Chondrocyte (in vitro differentiated cells): ENCODE data around the gene PDE4D. TPM values are rescaled to one million over a fixed set of nuclear protein-coding genes. Genes with fewer than 3 reads are reported as not detected.

Experiments
- DNase-seq: peaks from one replicate; pipeline ENCODE4 v3.0.0; 2021; ENCODE audit warnings: mixed read lengths, low spot score
- H3K27ac Mint-ChIP-seq: one replicate; pipeline ENCODE4 v1.8.0; 2021; ENCODE audit warnings: mild to moderate bottlenecking, moderate library complexity, mixed read lengths; ENCODE audit not compliant: unreplicated experiment
- H3K27me3 Mint-ChIP-seq: 2 replicates; pipeline ENCODE4 v1.8.0; 2021; ENCODE audit warnings: low read depth, mixed read lengths
- H3K36me3 Mint-ChIP-seq: 2 replicates; pipeline ENCODE4 v1.8.0; 2021; ENCODE audit warnings: low read depth, mixed read lengths
- H3K4me1 Mint-ChIP-seq: 2 replicates; pipeline ENCODE4 v1.8.0; 2021; ENCODE audit warnings: low read depth, mild to moderate bottlenecking, mixed read lengths
- H3K4me3 Mint-ChIP-seq: one replicate; pipeline ENCODE4 v1.8.0; 2021; ENCODE audit warnings: mild to moderate bottlenecking, moderate library complexity, mixed read lengths; ENCODE audit not compliant: unreplicated experiment
- H3K9me3 Mint-ChIP-seq: 2 replicates; pipeline ENCODE4 v1.8.0; 2021; ENCODE audit warnings: low read depth, mixed read lengths
- long read RNA-seq: library from polyadenylated mRNA; stranded (forward); transcript quantifications from one replicate; pipeline ENCODE4 v2.0.0, GENCODE V29; 2021
- total RNA-seq: library from RNA; stranded (reverse); gene quantifications from 3 replicates; pipeline ENCODE4 v1.2.1, GENCODE V29; 2021
- TF ChIP-seq, protein P1 (sequence below): fragments of 200-600 bp; sonication (generic); IDR thresholded peaks from 2 replicates; pipeline ENCODE4 v1.5.0; 2021; ENCODE audit warnings: antibody characterized with exemption, mild to moderate bottlenecking, moderate library complexity

The PDE4D gene
- 21.1 to 49.8 TPM (median 23.9 TPM) in 3 replicates for total RNA-seq
- long read RNA-seq, partial matches to known transcripts, result 1 of 4 reads
- long read RNA-seq, other reads (novel, unspliced or antisense), result 3 of 4 reads

DNA sequence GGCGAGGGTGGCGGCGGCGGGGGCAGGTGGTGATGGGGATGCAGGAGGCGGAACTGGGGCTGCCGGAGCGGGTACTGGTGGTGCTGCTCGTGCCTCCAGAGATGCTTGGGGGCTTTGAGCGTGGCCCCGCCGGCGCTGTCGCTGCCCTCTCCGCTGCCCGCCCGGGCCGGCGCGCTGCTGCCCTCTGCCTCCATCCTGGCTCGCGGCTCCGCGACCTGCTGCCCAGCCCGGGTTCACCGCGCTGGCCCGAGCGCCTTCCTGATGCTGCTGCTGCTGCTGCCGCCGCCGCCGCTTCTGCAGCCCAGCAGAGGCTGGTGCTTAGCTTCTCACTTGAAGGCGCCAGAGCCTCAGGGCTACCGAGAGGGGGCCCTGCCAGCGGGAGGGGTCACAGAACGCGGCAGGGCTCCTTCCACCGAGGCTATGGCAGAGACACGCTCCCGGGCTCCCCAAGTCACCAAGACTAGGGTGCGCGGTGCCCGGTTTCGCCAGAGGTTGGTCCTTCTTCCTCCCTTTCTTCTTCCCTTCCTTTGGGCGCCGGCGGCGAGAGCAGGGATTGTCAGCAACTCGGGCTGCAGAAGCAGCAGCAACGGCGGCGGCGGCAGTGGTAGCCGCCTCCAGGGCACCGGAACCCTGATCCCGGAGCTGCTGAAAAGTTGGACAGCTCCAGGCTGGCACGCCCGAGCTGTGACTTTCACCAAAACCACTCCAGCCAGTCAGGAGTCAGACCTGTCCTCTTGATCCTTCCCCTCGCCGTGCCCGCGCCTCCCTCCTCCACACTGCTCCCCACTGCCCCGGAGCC lies at the start of gene PDE4D:
PDE4D (minus strand) TSS at position 298 of the 799 bp plus-strand sequence.
- Mint-ChIP-seq H3K36me3 (peaks cover 2% of the 10 kb centered on the region), H3K9me3 (no peaks in the 10 kb centered on the region), H3K27ac (peak within 1 kb of the TSS; percentile 32), H3K4me1 (peaks cover 18% of the 10 kb centered on the region), H3K4me3 (peak within 1 kb of the TSS; percentile 74), H3K27me3 (peaks cover 26% of the 10 kb centered on the region)
- TF ChIP-seq, protein P1, sequence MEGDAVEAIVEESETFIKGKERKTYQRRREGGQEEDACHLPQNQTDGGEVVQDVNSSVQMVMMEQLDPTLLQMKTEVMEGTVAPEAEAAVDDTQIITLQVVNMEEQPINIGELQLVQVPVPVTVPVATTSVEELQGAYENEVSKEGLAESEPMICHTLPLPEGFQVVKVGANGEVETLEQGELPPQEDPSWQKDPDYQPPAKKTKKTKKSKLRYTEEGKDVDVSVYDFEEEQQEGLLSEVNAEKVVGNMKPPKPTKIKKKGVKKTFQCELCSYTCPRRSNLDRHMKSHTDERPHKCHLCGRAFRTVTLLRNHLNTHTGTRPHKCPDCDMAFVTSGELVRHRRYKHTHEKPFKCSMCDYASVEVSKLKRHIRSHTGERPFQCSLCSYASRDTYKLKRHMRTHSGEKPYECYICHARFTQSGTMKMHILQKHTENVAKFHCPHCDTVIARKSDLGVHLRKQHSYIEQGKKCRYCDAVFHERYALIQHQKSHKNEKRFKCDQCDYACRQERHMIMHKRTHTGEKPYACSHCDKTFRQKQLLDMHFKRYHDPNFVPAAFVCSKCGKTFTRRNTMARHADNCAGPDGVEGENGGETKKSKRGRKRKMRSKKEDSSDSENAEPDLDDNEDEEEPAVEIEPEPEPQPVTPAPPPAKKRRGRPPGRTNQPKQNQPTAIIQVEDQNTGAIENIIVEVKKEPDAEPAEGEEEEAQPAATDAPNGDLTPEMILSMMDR, result peak; percentile 50
- DNase-seq, result peak; percentile 95

DNA sequence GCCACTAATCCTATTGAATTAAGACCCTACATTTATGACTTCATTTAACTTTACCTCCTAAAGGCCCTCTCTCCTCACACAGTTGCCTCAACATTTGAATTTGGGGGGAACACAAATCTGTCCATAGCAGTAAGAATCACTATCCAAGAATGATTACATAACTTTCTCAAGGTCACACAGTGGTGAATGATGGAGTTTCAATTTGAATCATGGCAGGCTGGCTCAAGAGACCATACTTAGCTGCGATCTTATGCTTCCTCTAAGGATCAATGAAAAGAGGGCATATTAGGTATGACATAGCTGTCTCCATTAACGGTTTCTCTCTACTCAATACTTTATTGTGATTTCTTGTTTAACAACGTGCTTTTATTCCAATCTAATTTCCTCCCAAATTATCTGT lies 44.1 kb upstream of the PDE4D start:
- H3K9me3 Mint-ChIP-seq, result peaks cover 2% of the 10 kb centered on the region

GRCh38 chr5:59923465-59923864 lies 29.9 kb upstream of the PDE4D start:
- Mint-ChIP-seq H3K4me3 (no peak overlapping the region), H3K36me3 (no peaks in the 10 kb centered on the region), H3K27me3 (peaks cover 9% of the 10 kb centered on the region), H3K27ac (no peak overlapping the region), H3K4me1 (peaks cover 13% of the 10 kb centered on the region), H3K9me3 (no peaks in the 10 kb centered on the region)
- DNase-seq, result no peak
- TF ChIP-seq, protein P1, result no peak

More for the DNA sequence above, 44.1 kb upstream of the PDE4D start:
- H3K4me1 Mint-ChIP-seq, result no peaks in the 10 kb centered on the region
- peaks cover 1% of the 10 kb centered on the region for H3K36me3 Mint-ChIP-seq
- no peak overlapping the region for H3K4me3 Mint-ChIP-seq
- peaks cover 1% of the 10 kb centered on the region for H3K27me3 Mint-ChIP-seq
- no peak for DNase-seq
- TF ChIP-seq, protein P1, result no peak
- no peak overlapping the region for H3K27ac Mint-ChIP-seq

DNA sequence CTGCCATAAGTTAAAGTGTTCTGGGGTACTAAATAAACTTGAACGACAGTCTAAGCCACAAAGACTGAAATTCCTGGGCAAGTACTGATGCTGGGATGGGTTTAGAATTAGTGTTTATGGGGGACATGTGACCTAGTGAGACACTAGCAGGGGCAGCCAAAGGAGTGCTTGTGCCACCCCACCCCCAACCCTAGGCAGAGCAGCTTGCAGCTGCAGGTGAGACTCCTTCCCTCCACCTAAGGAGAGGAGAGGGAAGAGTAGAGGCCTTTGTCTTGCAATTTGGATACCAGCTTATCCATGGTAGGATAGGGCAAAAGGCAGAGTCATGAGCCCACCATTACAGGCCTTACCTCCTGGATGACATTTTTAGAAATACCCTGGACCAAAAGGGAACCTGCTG lies 28.7 kb upstream of the PDE4D start:
- Mint-ChIP-seq H3K4me3 (no peak overlapping the region), H3K36me3 (no peaks in the 10 kb centered on the region), H3K27ac (no peak overlapping the region), H3K4me1 (peaks cover 5% of the 10 kb centered on the region), H3K9me3 (no peaks in the 10 kb centered on the region), H3K27me3 (peaks cover 9% of the 10 kb centered on the region)
- DNase-seq, result no peak
- TF ChIP-seq, protein P1, result no peak

- no peak overlapping the region for H3K4me3 Mint-ChIP-seq
- H3K27ac Mint-ChIP-seq, result no peak overlapping the region
- no peaks in the 10 kb centered on the region for H3K9me3 Mint-ChIP-seq
- no peaks in the 10 kb centered on the region for H3K36me3 Mint-ChIP-seq
- H3K27me3 Mint-ChIP-seq, result peaks cover 11% of the 10 kb centered on the region
- no peak for DNase-seq
- TF ChIP-seq, protein P1, result no peak
- H3K4me1 Mint-ChIP-seq, result peaks cover 1% of the 10 kb centered on the region
Observed at GRCh38 chr5:59921816-59922215, 28.3 kb upstream of the PDE4D start.
